ENCODE results near the gene GSE1.

GRCh38 chr16:85604145-85604705 lies 8.9 kb upstream of the GSE1 start:
- TF ChIP-seq POLR2A (IDR thresholded peaks at IDR 0.05) (no peak), CTCF (IDR thresholded peaks at IDR 0.05) (no peak), POLR2AphosphoS5 (IDR thresholded peaks at IDR 0.05; ENCODE audit: insufficient read depth in 1 of 2, low read depth in 1 of 2) (no peak)
